K562 (cell line): ENCODE results near the gene DNAAF3. TPM values are rescaled to one million over a fixed set of nuclear protein-coding genes. Genes with fewer than 3 reads are reported as not detected.

Experiments
- CBX2 ChIP-seq: fragments of 200-600 bp; sonication (generic); IDR thresholded peaks from one replicate; pipeline ENCODE4 v1.6.1; 2012; ENCODE audit warnings: mild to moderate bottlenecking, low read length, inconsistent platforms; ENCODE audit not compliant: insufficient read depth, poor library complexity, severe bottlenecking
- CBX5 ChIP-seq: IDR thresholded peaks from 2 replicates; pipeline ENCODE4 v1.6.1; 2014; ENCODE audit warnings: low read depth, borderline replicate concordance
- CCNT2 ChIP-seq: IDR thresholded peaks from 2 replicates; pipeline ENCODE4 v1.6.1; 2011; ENCODE audit warnings: borderline replicate concordance, low read depth, mild to moderate bottlenecking, moderate library complexity, mixed read lengths, low read length; ENCODE audit not compliant: insufficient read length; ENCODE audit errors: extremely low read depth
- FOXJ2 ChIP-seq: fragments of 200-800 bp; sonication (Bioruptor generic); IDR thresholded peaks from 2 replicates; pipeline ENCODE4 v1.6.1; 2016; ENCODE audit warnings: missing genetic modification characterization, missing compliant biosample characterization
- GABPB1 ChIP-seq: sonication (generic); formaldehyde crosslinking; IDR thresholded peaks from 2 replicates; pipeline ENCODE4 v1.8.0; 2022; ENCODE audit warnings: mild to moderate bottlenecking, missing genetic modification reagents
- LCOR ChIP-seq: sonication (generic); formaldehyde crosslinking; IDR thresholded peaks from 2 replicates; pipeline ENCODE4 v1.8.0; 2022; ENCODE audit warnings: mild to moderate bottlenecking, missing genetic modification reagents
- MAFG ChIP-seq: fragments of 450-650 bp; conservative IDR thresholded peaks from 2 replicates; pipeline ENCODE4 v1.6.1; 2016; ENCODE audit warnings: missing genetic modification characterization, missing compliant biosample characterization
- NFYB ChIP-seq: IDR thresholded peaks from 2 replicates; pipeline ENCODE4 v1.6.1; 2011; ENCODE audit warnings: mild to moderate bottlenecking, moderate library complexity; ENCODE audit not compliant: insufficient read length; ENCODE audit errors: extremely low read depth
- NR2F6 ChIP-seq: fragments of 450-650 bp; formaldehyde crosslinking; IDR thresholded peaks from 2 replicates; pipeline ENCODE4 v1.4.0; 2020; ENCODE audit warnings: mild to moderate bottlenecking
- POLR2B ChIP-seq: fragments of 450-650 bp; IDR thresholded peaks from 2 replicates; pipeline ENCODE4 v1.6.1; 2018; ENCODE audit warnings: low read depth; ENCODE audit not compliant: partially characterized antibody
- POLR2G ChIP-seq: fragments of 200-400 bp; formaldehyde crosslinking; IDR thresholded peaks from 2 replicates; pipeline ENCODE4 v1.6.1; 2017; ENCODE audit warnings: low read depth, mild to moderate bottlenecking, antibody characterized with exemption, low read length, moderate library complexity
- PURB ChIP-seq: sonication (generic); formaldehyde crosslinking; IDR thresholded peaks from 2 replicates; pipeline ENCODE4 v1.9.0; 2021; ENCODE audit warnings: low read depth, mild to moderate bottlenecking, missing genetic modification reagents
- RAD21 ChIP-seq, 2 experiments: fragments of 250-450 bp in 1 of 2; fragments of 450-650 bp in 1 of 2; sonication (Bioruptor Pico) in 1 of 2; formaldehyde crosslinking in 1 of 2; IDR thresholded peaks in 1 of 2; conservative IDR thresholded peaks in 1 of 2; 2 replicates each; pipeline versions ENCODE4 v1.4.0 to v1.8.0; 2020 to 2022; ENCODE audit warnings: mild to moderate bottlenecking in 2 of 2, moderate library complexity in 1 of 2
- SIN3A ChIP-seq, 2 experiments: fragments of 150-350 bp in 1 of 2; IDR thresholded peaks; 2 replicates each; pipeline ENCODE4 v1.6.1; 2011 to 2016; ENCODE audit warnings: borderline replicate concordance in 2 of 2, low read depth in 2 of 2, low read length in 2 of 2, mild to moderate bottlenecking in 2 of 2, moderate library complexity in 2 of 2; ENCODE audit not compliant: control insufficient read depth in 1 of 2
- SMARCA5 ChIP-seq: fragments of 450-650 bp; IDR thresholded peaks from 2 replicates; pipeline ENCODE4 v1.6.1; 2016
- WHSC1 ChIP-seq: IDR thresholded peaks from one replicate; pipeline ENCODE4 v1.6.1; 2012; ENCODE audit warnings: low read length, control low read depth, inconsistent platforms
- XRCC4 ChIP-seq: IDR thresholded peaks from one replicate; pipeline ENCODE4 v1.6.1; 2011; ENCODE audit not compliant: insufficient read depth, insufficient read length; ENCODE audit errors: extremely low read depth
- ZFPM2 ChIP-seq: fragments of 250-450 bp; sonication (Bioruptor Pico); IDR thresholded peaks from 2 replicates; pipeline ENCODE4 v1.5.1; 2022; ENCODE audit warnings: mild to moderate bottlenecking
- ZNF354B ChIP-seq: fragments of 250-450 bp; sonication (Bioruptor Pico); IDR thresholded peaks from 2 replicates; pipeline ENCODE4 v1.4.0; 2020
- ZNF384 ChIP-seq: IDR thresholded peaks from 2 replicates; pipeline ENCODE4 v1.6.1; 2012; ENCODE audit warnings: low read depth, low read length, improper control_type of control experiment
- ZNF668 ChIP-seq: fragments of 250-450 bp; sonication (Bioruptor Pico); IDR thresholded peaks from 2 replicates; pipeline ENCODE4 v1.8.0; 2022; ENCODE audit warnings: mild to moderate bottlenecking, inconsistent platforms
- ZNF79 ChIP-seq: fragments of 250-450 bp; sonication (Bioruptor Pico); IDR thresholded peaks from 2 replicates; pipeline ENCODE4 v1.4.0; 2020; ENCODE audit warnings: low read depth, mild to moderate bottlenecking, moderate library complexity
- polyA plus RNA-seq, 8 experiments: library from polyadenylated mRNA; depleted of rRNA in 4 of 8; stranded (reverse) in 5 of 8; unstranded in 3 of 8; fragments of >200 nt; fragmentation: Nextera tagmentation in 2 of 8; fragmentation: Illumina TruSeq in 1 of 8; extraction: Ambion mirVana in 2 of 8; extraction: Trizol in 1 of 8; gene quantifications; 2 replicates each; pipeline versions ENCODE4 v1.2.1 to v1.2.3, GENCODE V29; 2011 to 2014; ENCODE audit warnings: inconsistent platforms in 1 of 8, missing spikeins in 1 of 8
- total RNA-seq, 7 experiments: library from RNA; depleted of rRNA in 6 of 7; stranded (reverse); fragments of >200 nt in 6 of 7; fragmentation: Illumina TruSeq in 2 of 7; extraction: Trizol in 2 of 7; gene quantifications; 2 replicates each; pipeline versions ENCODE4 v1.2.1 to v1.2.3, GENCODE V29; 2011 to 2021; ENCODE audit warnings: low replicate concordance in 1 of 7
- TF ChIP-seq, protein P1 (sequence below): IDR thresholded peaks from 2 replicates; pipeline ENCODE4 v1.6.1; 2012; ENCODE audit warnings: low read depth, low read length, improper control_type of control experiment, borderline replicate concordance
- TF ChIP-seq, protein P2 (sequence below): fragments of 250-450 bp; sonication (Bioruptor Pico); IDR thresholded peaks from 2 replicates; pipeline ENCODE4 v1.9.0; 2021; ENCODE audit warnings: mild to moderate bottlenecking
- TF ChIP-seq, protein P3 (sequence below): sonication (generic); formaldehyde crosslinking; IDR thresholded peaks from 2 replicates; pipeline ENCODE4 v1.8.0; 2022; ENCODE audit warnings: mild to moderate bottlenecking, missing genetic modification reagents, borderline replicate concordance

DNAAF3 gene
- total and polyA plus RNA-seq, 9 of the 15 experiments (the other 6 are each of a cell fraction or from before 2014, with no cell fraction given), result 21.6 to 61.5 (median 43.0) TPM

- 0 out of 4 replicates have a peak, but pooled peaks of 1 of the 2 experiments have one; percentile 12 for TF ChIP-seq RAD21 (CRISPR knock-in tag; conservative IDR thresholded peaks at IDR 0.05 in 1 of 2, IDR thresholded peaks at IDR 0.05 in 1 of 2)
- no peak for TF ChIP-seq LCOR (CRISPR knock-in tag)
- peak; percentile 79; the same call in 1 of the 2 replicates for TF ChIP-seq FOXJ2 (tag)
- TF ChIP-seq PURB (CRISPR knock-in tag), result no peak
- 0 out of 2 replicates have a peak, but pooled peaks have one; percentile 27 for TF ChIP-seq NR2F6 (CRISPR knock-in tag)
- TF ChIP-seq POLR2B, result peak; percentile 77
- no peak for TF ChIP-seq NFYB
- no peak for TF ChIP-seq ZNF79 (CRISPR knock-in tag)
- TF ChIP-seq, protein P1, sequence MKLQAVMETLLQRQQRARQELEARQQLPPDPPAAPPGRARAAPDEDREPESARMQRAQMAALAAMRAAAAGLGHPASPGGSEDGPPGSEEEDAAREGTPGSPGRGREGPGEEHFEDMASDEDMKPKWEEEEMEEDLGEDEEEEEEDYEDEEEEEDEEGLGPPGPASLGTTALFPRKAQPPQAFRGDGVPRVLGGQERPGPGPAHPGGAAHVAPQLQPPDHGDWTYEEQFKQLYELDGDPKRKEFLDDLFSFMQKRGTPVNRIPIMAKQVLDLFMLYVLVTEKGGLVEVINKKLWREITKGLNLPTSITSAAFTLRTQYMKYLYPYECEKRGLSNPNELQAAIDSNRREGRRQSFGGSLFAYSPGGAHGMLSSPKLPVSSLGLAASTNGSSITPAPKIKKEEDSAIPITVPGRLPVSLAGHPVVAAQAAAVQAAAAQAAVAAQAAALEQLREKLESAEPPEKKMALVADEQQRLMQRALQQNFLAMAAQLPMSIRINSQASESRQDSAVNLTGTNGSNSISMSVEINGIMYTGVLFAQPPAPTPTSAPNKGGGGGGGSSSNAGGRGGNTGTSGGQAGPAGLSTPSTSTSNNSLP, result no peak
- peak; percentile 82 for TF ChIP-seq POLR2G
- TF ChIP-seq MAFG (tag), result no peak
- TF ChIP-seq ZNF354B, result no peak
- TF ChIP-seq CCNT2, result peak; percentile 40
- TF ChIP-seq CBX2, result no peak
- no peak for TF ChIP-seq ZNF668 (CRISPR knock-in tag)
- TF ChIP-seq, protein P2, sequence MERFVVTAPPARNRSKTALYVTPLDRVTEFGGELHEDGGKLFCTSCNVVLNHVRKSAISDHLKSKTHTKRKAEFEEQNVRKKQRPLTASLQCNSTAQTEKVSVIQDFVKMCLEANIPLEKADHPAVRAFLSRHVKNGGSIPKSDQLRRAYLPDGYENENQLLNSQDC, result no peak
- no peak for TF ChIP-seq ZNF384
- TF ChIP-seq WHSC1, result no peak
- peak in 1 of 2 experiments; percentile 70; a peak in 1 of 4 replicates for TF ChIP-seq SIN3A (IDR thresholded peaks at IDR 0.05; ENCODE audit: borderline replicate concordance in 2 of 2, control insufficient read depth in 1 of 2, low read depth in 2 of 2, low read length in 2 of 2)
- no peak for TF ChIP-seq ZFPM2
- TF ChIP-seq, protein P3, sequence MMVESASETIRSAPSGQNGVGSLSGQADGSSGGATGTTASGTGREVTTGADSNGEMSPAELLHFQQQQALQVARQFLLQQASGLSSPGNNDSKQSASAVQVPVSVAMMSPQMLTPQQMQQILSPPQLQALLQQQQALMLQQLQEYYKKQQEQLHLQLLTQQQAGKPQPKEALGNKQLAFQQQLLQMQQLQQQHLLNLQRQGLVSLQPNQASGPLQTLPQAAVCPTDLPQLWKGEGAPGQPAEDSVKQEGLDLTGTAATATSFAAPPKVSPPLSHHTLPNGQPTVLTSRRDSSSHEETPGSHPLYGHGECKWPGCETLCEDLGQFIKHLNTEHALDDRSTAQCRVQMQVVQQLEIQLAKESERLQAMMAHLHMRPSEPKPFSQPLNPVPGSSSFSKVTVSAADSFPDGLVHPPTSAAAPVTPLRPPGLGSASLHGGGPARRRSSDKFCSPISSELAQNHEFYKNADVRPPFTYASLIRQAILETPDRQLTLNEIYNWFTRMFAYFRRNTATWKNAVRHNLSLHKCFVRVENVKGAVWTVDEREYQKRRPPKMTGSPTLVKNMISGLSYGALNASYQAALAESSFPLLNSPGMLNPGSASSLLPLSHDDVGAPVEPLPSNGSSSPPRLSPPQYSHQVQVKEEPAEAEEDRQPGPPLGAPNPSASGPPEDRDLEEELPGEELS (CRISPR knock-in tag), result 0 out of 2 replicates have a peak, but pooled peaks have one; percentile 28
- peak; percentile 81 for TF ChIP-seq GABPB1
- no peak for TF ChIP-seq SMARCA5
- no peak for TF ChIP-seq XRCC4
- TF ChIP-seq CBX5, result no peak
Measured at GRCh38 chr19:55117663-55118391, 48.6 kb downstream of the DNAAF3 start (continued).
